NOMO-1 treated with dmso at 0.1 percent for 144 hours (cell line): ENCODE measurements around the gene COL4A2.

Source experiments
- DNase-seq: peaks from one replicate; lab custom pipeline; 2025; ENCODE audit not compliant: unreplicated experiment; lab: John Stamatoyannopoulos, UW

The COL4A2 gene

GRCh38 chr13:110338441-110339101 is 31.5 kb downstream of the COL4A2 start:
- no peak for DNase-seq

- no peak for DNase-seq
These were observed 32.2 kb downstream of the COL4A2 start for GRCh38 chr13:110339263-110339662.

DNA sequence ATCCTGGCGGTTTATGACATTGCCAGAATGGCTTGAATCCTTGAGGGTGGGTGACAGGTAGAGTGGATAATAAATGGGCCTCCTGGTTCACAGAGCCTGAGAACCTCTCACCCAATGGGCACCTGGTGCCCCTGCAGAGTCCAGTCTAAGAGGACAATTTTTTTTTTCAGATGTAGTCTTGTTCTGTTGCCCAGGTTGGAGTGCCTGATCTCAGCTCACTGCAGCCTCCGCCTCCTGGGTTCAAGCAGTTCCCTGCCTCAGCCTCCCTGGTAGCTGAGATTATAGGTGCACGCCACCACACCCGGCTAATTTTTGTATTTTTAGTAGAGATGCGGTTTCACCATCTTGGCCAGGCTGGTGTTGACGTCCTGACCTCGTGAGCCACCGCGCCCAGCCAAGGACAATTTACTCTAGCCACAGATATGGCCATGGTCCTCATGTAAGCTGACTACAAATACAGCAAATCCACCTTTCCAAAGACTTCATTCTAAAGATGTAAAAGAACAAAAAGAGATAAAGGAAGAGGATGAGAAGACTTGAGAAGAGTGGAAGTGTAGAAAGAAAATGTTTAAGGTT is 33.0 kb downstream of the COL4A2 start:
- DNase-seq = no peak

GRCh38 chr13:110340812-110341444 is 33.8 kb downstream of the COL4A2 start:
- DNase-seq = no peak

DNA sequence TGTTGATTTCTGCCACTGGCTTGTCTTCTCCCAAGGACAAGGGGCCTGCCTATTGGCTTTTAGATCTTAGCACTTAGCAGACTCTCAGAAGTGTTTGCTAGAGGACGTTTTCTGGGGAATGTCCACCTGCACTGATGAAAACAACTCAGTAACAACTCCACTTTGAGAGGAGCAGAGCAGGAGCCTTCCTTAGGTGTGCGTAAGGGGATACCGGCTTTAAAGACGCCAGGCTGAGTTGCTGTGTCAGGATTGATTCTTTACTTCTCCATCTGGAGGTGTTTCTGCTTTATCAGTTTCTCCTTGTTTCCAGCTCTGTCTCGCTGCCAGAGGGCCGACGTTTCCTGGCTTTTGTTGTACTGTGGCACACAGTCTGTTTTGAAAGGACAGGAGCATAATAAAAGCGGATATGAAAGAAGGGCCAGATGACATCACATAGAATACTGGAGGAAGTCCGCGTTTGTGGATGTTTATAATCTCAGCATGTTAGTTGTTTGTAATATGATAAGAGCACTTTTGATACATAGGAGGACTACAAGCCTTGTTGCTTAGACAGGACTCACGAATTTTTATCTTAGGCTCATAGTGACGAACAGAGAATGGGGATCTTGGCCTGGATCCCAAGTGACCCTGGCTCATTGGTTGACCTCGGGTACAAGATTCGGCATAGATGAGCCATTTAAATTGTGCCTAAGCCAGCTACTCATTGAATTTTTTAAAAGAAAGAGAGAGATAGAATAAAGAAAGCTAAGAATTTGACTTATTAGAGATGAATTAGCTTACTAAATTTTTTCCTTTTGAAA is 34.6 kb downstream of the COL4A2 start:
- peak; percentile 28 for DNase-seq

GRCh38 chr13:110342474-110342873 is 35.4 kb downstream of the COL4A2 start:
- no peak for DNase-seq

DNA sequence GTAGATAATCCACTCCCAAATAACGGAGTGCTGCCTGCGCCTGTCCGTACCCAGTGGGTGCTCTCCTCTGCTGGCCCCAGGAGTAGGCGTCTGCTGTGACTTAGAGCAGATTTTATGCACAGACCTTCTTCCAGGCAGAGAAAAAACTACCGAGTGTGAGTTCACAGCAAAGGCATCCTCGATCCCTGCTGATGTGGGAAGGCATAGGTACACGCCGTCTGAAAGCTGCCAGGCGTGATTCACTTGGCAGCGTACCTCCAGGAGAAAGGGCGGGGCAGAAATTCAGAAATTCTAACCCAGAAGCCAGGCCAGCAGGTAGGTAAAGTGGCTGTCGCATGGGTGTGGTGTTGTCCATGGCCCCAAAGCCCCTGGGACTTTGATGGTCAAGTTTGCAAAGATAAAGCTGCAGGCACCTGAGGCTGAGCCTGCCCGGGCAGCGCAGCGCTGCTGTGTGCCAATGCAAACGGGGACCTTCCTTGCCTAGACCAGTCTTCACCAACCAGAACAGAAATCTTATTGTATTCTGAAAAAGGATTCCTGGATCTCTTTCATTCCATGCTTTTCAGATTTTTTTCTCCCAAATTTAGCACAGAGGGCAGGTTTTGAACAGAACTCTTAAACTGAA is 36.3 kb downstream of the COL4A2 start:
- no peak for DNase-seq

GRCh38 chr13:110344320-110344719 is 37.2 kb downstream of the COL4A2 start:
- no peak for DNase-seq

DNA sequence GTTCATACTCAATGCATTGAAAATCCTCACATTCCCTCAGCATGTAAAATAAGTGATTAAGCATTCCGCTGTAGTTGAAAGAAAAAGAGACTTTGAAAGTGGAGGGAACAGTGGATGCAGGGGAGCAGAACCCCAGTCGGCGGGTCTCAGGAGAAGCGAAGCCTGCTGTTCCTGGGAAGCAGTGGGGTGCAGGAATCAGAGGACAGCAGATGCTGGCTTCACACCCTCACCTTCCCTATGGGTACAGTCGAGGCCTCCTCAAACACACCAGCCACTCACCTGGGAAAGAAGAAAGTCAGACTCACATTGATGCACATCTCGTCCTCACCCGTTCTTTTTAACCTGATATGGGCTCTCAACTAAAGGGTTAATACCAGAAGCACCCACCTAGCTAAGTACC is 38.2 kb downstream of the COL4A2 start:
- DNase-seq = no peak

DNA sequence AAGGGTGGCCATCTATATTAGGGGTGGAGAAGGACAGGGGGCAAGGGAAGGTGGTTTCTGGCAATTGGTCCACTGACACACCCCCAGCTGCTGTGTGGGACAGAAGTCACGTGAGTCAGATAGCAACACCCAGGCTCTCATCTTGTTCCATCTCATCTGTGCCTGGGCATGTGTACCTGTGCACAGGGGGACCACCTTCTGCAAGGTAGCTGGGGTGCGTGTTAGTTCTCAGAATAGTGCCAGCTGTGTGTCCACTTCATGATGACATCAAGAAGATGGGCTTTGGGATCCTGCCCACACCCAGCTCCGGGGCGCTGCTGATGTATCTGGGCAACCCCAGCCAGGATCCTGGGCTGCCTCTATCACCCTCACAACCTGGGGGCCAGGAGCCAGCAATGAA is 38.6 kb downstream of the COL4A2 start:
- no peak for DNase-seq

DNA sequence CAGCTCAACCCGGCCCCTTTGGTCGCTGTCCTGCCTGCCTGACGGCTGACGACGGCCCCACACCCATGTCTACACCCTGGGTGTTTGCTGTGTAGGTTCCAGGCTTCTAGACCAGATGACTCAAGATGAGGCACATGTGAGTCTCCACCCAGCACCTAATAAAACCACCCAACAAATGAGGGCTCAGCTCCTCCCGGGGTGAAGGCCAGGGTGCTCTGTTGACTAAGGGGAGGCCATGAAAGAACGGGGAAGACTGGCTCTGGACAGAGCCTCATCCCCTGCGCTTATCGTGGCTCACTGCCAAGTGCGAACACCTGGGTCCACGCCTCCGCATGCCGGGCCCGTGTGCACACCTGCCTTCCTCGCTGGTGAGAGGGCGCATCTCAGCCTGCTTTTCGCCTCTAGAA is 39.6 kb downstream of the COL4A2 start:
- no peak for DNase-seq

- no peak for DNase-seq
These were observed 40.0 kb downstream of the COL4A2 start for GRCh38 chr13:110347088-110347487.

DNA sequence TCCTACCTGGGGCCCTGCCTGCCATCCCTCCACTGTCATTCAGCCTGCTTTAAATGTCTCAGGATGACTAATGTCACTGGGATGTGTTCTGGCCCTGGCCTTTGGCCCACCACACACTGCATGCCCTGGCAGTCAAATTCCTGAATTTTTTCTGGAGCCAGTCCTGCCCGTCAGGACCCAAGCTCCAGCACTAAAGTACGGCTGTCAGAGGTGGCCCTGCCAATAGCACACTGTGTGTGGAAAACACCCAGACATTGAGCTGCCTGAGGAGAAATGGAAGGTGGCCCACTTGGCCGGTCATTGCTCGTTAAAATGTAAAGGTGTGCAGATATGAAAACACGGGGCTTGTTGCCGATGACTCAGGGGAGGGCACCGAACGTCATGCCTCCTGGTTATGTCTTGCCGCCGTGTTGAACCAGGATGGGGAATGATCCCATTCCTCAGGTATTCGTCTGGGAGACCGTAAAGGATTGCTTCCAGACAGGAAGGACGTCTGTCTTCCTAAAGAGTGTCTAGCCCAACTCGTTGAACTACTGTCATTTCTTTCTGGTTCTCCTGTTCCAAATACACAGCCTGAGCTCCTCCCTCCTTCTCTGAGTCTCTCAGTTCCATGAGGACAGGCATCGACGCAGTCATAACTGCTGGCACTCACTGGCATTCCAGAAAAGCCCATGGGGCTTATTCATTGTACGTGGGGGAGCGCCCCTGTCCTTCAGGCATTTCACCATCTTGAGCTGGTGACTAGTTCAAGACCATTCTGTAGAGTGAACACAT is 40.6 kb downstream of the COL4A2 start:
- no peak for DNase-seq

DNA sequence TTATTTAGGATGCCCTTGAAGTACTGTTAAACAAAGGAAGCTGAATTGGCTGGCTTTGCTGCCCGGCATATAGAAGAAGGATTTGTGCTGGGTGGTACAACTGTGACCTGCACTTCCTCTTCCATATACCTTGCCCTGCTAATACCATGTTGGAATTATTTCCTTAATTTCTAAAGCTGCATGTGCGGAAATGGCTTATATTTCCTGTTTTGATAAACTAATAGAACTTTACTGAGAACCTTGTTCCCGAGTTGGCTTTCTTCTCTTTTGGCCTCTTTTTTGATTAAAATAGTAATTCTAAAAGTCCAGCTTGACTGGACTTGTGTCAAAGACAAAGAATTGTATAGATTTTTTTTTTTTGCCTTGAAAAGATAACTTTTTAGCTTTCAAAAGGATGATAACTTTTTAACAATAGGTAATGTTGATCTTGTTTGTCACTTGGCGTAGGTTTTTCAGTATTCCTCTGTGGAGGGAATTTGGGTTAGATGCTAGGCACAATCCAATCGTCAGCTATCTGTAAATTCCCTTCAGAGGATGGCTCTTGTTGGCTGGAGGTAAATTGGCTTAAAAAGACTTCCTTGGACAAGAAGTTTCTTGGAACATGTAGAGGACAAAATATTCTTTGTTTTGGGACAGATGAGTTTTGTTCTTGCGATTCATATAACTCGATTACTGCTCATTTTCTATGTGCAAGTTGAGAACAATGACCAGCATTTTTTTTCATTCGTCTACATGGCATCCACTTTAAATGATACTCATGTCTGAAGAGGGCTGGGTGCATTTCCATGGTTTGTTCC is 41.4 kb downstream of the COL4A2 start:
- peak; percentile 16 for DNase-seq

- no peak for DNase-seq
These were observed 42.2 kb downstream of the COL4A2 start for GRCh38 chr13:110349239-110349638.

DNA sequence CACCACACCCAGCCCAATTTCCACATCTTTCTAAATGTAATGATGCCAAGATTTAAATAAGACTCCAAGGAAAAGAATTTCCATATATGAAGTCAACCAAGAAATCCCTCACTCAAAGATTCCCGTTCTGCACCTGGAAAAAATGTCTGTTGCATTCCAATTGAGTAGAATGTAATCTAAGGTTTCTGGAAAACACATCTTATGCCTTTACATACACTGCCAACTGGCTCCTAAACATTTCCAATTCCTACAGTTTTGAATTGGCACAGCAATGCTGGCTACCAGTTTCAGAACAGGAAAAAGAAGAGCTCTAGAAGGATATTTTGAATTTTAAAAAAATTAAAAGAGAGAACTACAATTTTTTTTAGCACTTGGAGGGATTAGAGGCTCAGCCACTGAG is 43.0 kb downstream of the COL4A2 start:
- no peak for DNase-seq

DNA sequence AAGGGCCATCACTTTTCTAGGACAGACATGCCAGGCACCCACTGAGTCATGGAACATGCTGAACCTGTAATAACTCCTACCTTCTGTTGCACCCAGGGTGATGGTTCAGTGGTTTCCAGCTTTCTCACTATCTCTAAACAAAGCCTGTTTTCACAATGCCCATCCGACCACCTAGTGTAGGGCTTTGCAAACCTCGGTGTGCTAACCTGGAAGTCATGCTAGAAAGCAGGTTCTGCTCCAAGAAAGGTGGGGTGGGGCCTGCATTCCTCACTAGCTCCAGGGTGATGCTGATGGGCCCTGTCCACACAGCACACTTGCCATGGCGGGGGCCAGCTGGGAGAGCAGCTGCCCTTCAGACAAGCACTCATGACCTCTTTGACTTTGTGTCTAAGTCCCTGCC is 43.4 kb downstream of the COL4A2 start:
- DNase-seq = no peak

- DNase-seq = no peak
These were observed 44.7 kb downstream of the COL4A2 start for GRCh38 chr13:110351636-110352420.

DNA sequence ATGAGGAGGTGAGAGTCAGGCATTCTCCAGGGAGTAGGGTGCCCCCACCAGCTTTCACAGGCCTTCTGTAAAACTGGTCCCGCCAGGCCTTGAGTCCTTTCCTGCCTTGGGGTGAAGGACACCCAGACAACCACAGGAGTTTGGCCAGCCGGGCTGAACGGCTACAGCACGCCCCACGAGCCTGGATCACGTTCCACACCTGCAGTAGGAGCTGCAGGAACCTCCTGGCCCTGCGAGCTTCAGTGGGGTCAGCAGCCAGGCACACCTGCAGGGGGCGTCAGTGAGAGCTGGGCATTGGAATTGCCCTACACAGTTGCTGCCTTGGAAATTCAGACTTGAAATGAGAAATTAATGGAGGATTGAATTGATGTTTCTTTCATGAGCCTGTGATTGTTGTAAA is 45.7 kb downstream of the COL4A2 start:
- no peak for DNase-seq
